GM18870 (cell line): Measurements from ENCODE around the gene PHKA2.
"Not testable (repeated sequence)": the region's sequence is repeated elsewhere in the genome, so short reads cannot be mapped to it uniquely, and the experiment has no call there.

Experiments used
- ATAC-seq: cut with Tn5 transposase; IDR thresholded peaks from one replicate; pipeline ENCODE4 v1.9.1; 2021; ENCODE audit warnings: moderate library complexity; ENCODE audit not compliant: unreplicated experiment

Gene PHKA2

DNA sequence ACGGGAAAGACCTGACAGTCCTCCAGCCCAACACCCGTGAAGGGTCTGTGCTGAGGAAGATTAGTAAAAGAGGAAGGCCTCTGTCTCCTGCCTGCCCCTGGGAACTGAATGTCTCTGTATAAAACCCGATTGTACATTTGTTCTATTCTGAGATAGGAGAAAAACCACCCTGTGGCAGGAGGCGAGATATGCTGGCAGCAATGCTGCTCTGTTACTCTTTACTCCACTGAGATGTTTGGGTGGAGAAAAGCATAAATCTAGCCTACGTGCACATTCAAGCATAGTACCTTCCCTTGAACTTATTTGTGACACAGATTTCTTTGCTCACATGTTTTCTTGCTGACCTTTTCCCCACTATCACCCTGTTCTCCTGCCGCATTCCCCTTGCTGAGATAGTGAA, 3.7 kb downstream of the PHKA2 start:
- not testable (repeated sequence) for ATAC-seq

DNA sequence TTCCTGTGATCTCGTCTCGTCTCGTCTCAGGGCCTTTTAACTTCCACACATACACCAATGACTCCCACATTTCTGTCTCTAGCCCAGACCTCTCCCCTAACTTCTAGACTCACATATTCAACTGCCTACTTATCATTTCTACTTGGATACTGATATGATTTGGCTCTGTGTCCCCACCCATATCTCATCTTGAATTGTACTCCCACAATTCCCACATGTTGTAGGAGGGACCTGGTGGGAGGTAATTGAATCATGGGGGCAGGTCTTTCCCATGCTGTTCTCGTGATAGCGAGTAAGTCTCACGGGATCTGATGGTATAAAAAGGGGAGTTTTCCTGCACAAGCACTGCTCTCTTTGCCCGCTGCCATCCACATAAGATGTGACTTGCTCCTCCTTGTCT, 8.9 kb downstream of the PHKA2 start:
- no peak for ATAC-seq

DNA sequence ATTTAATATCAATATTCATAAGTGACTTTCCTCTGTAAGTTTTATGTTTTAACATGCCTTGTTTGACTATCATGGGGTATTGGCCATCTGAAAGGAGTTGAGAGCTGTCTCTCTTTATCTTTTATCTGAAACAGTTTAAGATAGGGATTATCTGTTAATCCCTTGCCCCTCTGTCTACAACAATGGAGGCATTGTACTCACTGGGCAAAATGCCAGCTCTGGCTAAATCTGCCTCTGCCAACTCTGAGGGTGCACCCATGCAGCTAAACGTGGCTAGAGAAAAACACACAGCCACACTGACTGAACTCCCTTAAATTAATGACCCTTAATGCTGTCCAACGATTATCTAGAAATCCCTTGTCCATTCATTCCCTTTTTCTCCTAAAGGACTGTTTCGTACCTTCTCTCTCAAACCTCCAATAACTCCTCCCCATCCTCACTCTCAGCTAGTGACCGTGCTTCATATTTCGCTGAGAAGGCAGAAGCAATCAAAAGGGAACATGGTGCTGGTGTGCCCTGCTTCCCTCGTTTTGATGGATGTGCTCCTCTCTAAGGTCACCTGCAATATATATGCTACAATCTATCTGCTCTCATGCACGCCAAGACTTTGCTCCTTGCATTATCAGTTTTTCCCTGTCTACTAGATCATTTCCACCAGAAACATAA, 10.3 kb downstream of the PHKA2 start:
- ATAC-seq: no peak

DNA sequence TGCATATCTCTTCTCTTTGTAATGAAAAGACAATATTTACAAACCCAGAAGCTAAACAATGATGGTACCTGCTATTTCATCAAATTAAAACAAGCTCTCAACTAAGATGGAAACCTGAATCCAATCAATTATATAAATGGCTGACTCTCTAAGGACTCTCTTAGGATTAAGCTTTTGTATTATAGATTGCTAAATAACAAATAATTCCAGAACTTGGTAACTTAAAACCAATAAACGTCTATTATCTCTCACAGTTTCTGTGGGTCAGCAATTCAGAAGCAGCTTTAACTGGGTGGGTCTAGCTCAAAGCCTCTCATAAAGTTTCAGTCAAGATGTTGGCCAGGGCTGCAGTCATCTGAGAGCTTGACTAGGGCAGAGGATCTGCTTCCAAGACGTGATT, 12.4 kb downstream of the PHKA2 start:
- ATAC-seq: no peak

DNA sequence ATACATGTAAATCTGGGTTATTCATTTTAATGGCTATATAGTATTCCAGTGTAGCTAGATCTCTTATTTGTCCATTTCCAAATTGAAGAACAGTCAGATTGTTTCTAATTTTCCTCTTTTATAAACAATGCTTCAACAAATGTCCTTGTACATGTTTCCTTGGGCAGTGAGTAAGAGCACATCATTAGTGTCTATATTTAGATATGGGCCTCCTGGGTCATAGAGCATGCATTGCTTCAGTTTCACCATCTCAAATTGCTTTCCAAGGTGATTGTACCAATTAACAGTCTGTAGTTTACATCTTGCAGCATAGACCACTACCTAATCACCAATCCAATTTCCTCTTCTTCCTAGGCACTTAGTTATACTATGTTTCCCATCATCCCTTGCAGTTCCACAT, 13.4 kb downstream of the PHKA2 start:
- ATAC-seq: no peak

DNA sequence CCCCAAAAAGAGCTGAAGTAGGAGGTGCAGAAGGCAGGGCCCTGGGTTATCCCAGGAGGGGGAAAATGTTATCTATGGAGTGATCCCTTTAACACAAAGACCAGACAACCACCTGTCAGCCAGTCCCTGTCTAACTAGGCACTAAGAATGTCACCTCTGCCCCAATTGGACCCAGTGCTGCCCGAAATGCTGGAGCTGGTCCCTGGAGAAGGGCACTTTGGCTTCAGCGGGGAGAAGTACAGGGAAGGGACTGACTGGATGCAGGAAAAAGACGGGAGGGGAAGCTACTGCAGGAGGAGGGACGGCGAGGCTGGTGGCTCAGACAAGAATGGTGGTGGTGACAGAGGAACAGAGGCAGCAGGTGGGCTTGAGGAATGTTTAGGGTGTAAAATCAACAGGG, 17.3 kb downstream of the PHKA2 start:
- ATAC-seq: no peak

DNA sequence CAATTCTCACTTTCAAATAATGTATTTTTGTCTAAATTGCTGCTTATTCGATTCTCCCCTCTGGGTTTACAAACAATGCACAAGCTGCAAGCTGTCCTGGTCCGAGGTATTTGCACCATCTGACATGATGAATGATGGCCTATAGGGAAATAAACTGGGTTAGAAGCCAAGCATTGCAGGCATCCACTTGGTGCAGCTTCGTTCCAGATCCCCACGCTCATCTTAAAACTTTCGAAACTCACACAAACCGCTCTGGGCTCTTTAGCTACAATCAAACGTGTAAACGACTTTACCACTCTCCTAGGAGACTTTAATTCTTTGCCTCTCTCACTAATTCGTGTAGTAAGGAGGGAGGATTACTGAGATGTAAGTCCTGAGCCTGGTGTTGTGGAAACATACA, 19.0 kb downstream of the PHKA2 start:
- ATAC-seq: no peak

DNA sequence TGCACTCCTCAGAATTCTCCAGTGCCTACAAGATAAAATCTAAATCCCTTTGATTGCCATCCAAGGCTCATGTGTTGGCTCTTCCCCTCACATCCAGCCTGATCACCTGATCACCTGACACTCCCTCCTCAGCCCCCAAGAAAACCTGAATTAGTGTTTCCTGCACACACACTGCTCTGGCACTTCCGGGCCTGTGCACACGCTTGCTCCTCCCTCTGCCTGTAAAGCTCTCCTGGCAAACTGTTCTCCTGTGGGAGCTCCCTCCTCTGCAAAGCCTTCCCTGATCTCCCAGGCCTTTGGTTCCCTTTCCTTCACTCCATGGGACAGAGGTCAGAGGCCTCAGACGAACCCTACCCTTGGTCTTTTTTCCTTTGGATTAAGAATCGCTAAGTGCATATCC, 19.9 kb downstream of the PHKA2 start:
- no peak for ATAC-seq

DNA sequence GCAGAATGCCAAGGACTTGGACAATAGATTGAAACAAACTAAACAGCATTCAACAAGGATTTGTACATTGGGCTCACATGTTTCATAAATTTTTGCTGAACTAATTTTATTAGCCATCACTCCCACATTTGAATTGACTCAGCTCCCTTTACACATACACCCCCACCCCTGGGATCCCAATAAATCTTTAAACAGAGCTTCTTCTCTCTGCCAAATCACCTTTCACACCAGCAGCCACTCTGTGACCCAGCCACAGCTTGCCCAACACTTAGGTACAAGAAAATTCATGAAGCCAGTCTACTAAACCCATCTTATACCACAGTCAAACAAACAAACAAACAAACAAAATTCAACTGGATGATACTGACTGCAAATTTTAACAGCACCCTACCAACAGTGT, 21.6 kb downstream of the PHKA2 start:
- no peak for ATAC-seq

DNA sequence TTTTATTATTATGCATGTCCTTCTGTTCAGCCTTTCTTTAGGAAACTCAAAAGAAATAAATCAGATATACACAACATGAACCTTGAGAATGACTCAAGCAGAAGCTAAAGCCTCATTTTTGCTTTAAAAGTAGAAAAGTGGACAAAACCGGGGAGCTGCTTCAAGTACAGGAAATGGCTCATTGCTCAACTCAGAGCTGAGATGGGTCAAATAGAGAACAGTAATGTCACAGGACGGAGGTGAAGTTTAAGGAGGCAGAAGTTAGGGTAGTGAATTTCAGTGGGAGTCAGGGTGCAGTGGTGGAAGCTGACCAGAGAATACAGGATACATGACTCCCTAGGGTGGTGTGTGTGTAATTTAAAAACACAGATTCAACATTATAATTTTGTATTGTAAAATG, 22.2 kb downstream of the PHKA2 start:
- ATAC-seq: no peak

DNA sequence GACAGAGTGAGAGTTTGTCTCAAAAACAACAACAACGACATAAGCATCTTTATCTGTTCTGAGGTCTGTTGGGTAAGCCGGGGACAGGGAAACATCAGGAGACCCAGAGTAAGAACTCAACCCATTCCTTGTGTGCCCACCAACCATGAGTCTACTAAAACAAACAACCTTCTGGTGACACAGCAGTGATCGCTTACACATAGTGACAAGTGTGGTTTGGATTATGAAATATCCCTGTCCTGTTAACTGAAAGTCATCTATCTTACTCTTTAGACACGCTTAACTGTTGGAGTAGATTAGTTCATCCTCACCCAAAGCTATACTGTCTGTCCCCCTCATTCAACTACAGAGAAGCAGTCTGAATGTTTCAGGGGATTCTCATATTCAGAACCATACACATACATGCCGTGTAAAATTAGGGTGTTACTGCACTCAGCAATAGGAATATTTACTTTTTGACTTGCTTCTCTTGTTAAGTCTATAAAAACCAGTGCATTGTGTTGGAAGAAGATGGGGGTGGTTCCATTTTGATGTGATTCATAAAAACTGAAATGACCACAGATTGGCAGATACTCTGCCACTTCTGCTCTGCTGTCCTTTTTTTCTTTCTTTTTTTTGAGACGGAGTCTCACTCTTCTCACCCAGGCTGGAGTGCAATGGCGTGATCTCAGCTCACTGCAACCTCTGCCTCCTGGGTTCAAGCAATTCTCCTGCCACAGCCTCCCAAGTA, 27.4 kb downstream of the PHKA2 start:
- no peak for ATAC-seq

DNA sequence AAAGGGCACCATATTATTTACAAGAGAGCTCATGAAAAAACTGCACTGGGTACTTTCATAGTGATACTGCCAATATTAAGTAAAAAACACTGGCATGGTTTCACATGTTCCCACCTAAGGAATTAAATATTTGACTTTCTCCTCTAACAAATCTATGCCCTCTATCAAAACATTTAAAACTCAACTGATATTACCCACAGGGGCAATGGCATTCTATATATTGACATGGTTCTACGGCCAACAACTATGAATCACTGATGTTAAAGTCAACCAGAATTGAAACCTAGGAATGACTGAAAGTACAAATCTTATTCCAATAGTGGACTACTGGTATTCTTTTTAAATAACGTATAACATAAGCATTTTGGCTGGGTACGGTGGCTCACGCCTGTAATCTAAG, 28.2 kb downstream of the PHKA2 start:
- no peak for ATAC-seq

DNA sequence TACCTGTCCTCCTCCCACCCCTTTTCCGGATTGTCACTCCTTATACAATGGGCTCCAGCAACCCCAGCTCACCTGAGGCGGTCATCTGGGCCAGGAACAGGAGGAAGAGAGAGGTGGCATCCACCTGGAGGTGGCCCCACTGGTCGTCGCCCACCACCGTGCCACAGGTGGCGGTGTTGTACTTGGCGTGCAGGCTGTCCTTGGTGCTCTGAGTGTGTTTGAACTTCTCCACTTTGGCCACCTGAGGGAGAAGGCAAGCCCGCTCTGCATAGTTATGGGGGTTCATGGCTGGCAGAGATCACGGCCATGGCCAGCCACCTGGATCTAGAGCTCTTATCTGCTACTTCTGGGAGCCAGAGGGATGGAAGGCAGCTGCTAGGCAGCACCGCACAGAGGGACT, 32.9 kb downstream of the PHKA2 start:
- ATAC-seq: no peak

DNA sequence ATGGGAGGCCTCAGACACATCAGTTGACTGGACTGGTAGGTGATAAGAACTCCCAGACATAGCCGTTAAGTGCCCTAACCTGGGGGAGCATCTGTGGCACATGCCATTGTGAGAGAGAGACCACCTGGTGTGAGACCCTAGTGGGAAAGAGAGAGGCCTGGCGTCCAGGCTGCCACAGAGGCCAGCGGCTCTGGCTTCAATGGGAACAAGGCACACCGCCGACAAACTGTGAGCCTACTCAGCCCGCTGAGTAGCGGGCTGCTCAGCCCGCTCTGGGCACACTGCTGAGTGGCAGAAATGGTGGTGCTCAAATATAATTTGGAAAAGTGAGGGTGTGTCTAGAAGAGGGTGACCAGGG, 34.0 kb downstream of the PHKA2 start:
- no peak for ATAC-seq

DNA sequence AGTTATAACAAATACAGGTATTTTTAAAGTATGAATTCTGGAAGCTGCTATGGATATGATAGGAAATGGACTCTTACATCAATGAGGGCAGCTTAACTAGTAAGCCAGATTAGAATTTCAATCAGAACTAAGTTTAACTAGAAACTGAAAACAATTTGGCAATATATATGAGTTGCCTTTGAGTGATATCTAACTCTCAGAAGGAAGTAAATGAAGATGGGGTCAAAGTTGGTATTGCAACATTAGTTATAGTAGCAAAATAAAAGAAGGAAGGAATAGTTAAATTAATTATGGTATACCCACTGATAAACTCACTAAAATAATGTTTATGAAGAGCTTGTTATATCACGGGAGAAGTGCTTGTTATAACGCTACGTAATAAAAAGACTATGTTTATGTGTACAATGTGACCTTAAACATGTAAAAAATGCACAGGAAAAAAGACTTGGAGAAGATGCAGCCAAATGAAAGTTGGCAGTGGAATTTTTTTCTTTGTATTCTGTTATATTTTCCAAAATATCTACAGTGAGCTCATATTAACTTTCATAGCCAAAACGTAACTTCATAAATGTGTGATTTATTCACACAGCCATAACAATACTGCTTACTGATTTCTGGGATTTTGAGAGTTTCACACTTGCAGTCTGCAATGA, 34.5 kb downstream of the PHKA2 start:
- no peak for ATAC-seq

DNA sequence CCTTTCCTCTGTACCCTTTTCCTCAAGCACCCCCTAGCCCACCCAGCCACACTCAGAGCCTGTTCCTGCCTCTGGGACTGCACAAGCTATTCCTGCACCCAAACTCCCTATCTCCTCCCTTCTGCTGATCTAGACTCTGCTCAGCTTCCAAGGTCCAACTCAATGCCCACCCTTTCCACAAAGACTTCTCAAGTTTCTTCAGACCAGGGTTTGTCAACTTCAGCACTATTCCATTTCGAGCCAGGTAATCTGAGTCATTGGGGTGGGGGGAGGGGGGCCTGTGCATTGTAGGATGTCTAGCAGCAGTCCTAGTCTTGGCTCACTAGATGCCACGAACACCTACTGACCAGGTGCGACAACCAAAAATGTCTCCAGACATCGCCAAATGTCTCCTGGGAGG, 37.3 kb downstream of the PHKA2 start:
- ATAC-seq: no peak

DNA sequence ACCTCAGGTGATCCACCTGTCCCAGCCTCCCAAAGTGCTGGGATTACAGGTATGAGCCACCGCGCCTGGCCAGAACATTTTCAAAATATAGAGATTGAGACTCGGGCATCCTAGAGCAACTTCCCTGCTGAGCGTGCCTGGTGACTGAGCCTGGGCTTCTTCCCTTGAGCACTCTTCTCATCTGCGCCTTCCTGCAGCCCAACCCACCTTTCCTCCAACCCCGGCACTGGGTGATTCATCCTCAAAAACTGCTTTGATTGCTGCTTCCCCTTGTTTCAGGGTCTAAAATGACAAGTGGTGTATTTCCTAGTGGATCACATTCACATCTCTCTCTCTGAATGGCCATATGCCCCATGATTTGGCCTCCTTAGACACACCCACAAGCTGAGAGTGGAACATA, 37.8 kb downstream of the PHKA2 start:
- ATAC-seq: no peak

DNA sequence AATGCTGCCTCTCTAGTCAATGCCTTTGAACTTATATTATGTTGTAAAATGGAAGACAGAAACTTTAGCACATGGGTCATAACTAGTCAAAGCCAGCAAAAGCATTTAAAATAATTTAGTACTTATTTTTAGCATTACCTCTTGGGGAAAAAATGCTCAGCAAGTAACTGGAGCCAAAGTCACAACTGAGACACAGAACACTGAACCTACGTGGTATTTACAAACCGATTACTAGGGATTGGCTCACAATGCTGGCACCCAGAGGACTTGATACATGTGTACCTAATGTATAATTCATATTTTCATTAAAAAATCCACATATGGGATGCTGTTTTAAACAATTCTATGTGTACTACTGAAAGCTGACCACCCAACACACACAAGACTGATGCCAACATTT, 38.4 kb downstream of the PHKA2 start:
- no peak for ATAC-seq

DNA sequence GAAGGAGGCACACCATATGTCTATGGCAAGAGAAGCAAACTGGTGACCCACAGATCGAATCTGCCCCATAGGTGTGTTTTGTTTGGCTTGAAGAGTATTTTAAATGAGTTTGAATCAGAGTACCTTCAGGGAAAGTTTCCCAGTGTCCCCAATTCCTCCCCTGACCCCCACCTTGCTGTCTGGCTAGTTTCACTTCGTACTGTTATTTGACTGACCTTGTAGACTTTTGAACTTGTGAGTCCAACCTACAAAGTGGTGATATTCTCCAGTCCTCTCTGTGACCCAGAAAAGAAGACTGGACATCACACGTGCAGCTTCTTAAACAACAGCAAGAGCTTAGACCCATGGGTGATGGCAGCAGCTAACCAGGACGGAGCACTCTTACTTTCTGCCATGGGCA, 39.4 kb downstream of the PHKA2 start:
- ATAC-seq: no peak

DNA sequence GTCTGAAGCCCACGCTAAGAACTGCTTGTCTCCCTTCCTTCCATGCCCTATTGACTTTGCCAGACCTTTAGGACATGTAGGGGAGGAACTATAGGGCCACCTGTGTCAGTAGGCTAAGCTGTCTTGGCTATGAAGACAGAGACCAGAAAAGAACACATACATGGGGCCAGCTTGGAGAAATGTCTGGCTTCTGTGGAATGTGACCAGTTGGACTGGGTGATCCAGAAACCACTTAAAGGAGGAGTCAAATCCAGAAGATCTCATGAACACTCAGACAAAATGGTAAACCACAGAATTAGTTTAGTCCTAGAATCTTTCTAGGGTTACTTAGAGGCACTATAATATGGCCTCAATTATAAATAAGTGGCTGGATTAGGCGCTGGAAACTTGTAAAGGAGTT, 42.0 kb downstream of the PHKA2 start:
- no peak for ATAC-seq

DNA sequence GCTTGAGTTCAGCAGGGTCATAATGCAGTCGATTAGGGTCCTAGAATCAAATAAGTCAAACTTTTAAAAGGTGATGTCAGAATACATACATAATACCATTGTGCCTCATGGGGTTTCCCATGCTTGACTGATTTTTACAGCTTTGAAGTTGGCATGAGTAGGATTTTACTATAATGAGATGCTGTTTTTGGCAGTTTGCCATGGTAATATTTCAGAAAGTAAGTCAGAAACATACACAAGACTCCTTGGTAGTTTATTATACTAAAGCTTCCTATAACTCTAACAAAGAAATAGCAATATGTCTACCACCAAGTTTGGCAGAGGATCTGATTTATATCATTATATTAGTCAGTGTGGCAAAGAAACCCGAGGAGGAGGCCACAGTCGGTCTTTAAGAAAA, 45.2 kb downstream of the PHKA2 start:
- no peak for ATAC-seq

DNA sequence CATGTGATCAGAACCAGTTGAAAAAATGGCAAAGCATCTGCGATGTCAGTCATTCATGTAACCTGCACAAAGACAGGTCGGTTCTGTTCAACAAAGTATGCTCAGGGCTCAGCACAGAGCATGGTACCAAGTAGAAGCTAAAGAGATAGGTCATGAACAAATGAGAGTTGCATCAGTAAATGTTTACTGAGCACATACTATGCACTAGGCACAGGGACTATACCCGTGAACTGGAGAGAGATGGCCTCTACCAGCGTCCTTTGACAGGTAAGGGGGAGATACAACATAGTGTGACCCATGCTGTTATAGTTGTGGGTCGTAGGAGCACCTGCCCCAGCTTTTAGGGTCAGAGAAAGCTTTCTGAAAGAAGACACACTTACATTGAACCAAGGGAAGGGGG, 46.7 kb downstream of the PHKA2 start:
- no peak for ATAC-seq

DNA sequence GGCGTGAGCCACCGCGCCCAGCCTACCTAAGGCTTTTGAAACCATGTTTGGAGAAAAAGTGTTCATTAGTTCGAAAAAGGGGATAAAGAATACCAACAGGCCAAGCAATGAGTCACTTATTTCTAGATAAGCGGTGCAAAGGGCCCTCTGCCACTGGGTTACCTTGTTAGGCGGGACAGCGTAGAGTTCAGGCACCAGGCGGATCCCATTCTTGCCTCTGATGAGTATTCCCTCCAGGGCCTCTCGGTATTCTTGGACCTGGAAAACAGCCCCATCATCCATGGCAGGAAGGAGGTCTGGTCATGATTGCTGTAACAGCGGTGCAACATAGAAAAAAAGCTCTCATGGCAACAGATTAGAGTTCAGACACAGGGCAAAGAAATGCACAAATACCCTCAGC, 48.0 kb downstream of the PHKA2 start:
- ATAC-seq: no peak
